Parathyroid adenoma (tissue), 2 donors: Measurements from ENCODE around the gene MSI2.
A peak's percentile ranks its signal among the peaks of the same experiment; 100 is the strongest.

Source experiments
- H2AFZ ChIP-seq: fragments of 300-600 bp; sonication (generic); one replicate; pipeline ENCODE4 v1.7.0; 2017; ENCODE audit warnings: antibody characterized with exemption, mild to moderate bottlenecking
- H3K27ac ChIP-seq: fragments of 300-600 bp; sonication (generic); one replicate; pipeline ENCODE4 v1.7.0; 2017
- H3K27me3 ChIP-seq: fragments of 300-600 bp; sonication (generic); one replicate; pipeline ENCODE4 v1.7.0; 2017; ENCODE audit warnings: low read length; ENCODE audit not compliant: control insufficient read depth, insufficient read depth
- H3K36me3 ChIP-seq: fragments of 300-600 bp; sonication (generic); one replicate; pipeline ENCODE4 v1.7.0; 2017; ENCODE audit warnings: low read length; ENCODE audit not compliant: control insufficient read depth, insufficient read depth
- H3K4me1 ChIP-seq: fragments of 300-600 bp; sonication (generic); one replicate; pipeline ENCODE4 v1.7.0; 2017; ENCODE audit warnings: control low read depth
- H3K4me2 ChIP-seq: fragments of 300-600 bp; sonication (generic); one replicate; pipeline ENCODE4 v1.7.0; 2017; ENCODE audit warnings: low read length
- H3K4me3 ChIP-seq: fragments of 300-600 bp; sonication (generic); one replicate; pipeline ENCODE4 v1.7.0; 2017; ENCODE audit warnings: low read depth, low read length
- H3K79me2 ChIP-seq: fragments of 300-600 bp; sonication (generic); one replicate; pipeline ENCODE4 v1.7.0; 2017; ENCODE audit warnings: control low read depth
- H3K9ac ChIP-seq: fragments of 300-600 bp; sonication (generic); one replicate; pipeline ENCODE4 v1.7.0; 2017; ENCODE audit warnings: mild to moderate bottlenecking
- H3K9me3 ChIP-seq: fragments of 300-600 bp; sonication (generic); one replicate; pipeline ENCODE4 v1.7.0; 2017; ENCODE audit warnings: low read length; ENCODE audit not compliant: control insufficient read depth
- CTCF ChIP-seq: fragments of 300-600 bp; sonication (generic); IDR thresholded peaks from one replicate; pipeline ENCODE4 v1.7.0; 2017; ENCODE audit warnings: antibody characterized with exemption, mild to moderate bottlenecking
- donor health status: primary hyperparathyroidism.

Gene MSI2

DNA sequence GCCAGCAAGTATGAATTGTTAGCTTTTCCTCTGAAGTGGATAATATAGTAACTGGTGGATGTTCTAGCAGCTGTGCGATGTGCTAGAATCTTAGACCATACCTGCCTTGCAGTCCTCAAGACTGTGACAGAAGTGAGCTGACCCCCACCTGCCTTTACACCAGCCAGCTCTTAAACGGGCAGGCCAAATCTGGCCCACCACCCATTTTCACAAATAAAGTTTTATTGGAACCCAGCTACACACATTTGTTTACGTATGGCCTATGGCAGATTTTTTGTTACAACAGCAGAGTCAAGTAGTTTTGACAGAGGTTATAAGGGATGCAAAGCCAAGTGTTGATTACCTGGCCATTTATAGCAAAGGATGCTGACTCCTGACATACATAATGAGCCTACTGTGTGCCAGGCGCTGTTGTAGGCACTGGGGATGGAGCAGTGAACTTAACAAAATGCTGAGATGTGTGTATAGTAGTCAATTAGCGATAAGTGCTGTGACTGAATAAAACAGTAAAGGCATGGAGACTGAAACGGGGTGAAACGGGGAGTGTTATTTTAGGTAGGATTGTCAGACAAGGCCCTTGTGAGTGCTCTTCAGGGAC is 79.0 kb downstream of the MSI2 start:
- Histone ChIP-seq H3K4me3 (no peak overlapping the region), H3K9ac (no peak overlapping the region), H3K27me3 (no peaks in the 10 kb centered on the region), H3K4me2 (no peak overlapping the region), H2AFZ (no peak overlapping the region), H3K36me3 (no peaks in the 10 kb centered on the region), H3K4me1 (peaks cover 17% of the 10 kb centered on the region), H3K79me2 (peaks cover 88% of the 10 kb centered on the region), H3K27ac (no peak overlapping the region), H3K9me3 (no peaks in the 10 kb centered on the region)
- no peak for TF ChIP-seq CTCF

DNA sequence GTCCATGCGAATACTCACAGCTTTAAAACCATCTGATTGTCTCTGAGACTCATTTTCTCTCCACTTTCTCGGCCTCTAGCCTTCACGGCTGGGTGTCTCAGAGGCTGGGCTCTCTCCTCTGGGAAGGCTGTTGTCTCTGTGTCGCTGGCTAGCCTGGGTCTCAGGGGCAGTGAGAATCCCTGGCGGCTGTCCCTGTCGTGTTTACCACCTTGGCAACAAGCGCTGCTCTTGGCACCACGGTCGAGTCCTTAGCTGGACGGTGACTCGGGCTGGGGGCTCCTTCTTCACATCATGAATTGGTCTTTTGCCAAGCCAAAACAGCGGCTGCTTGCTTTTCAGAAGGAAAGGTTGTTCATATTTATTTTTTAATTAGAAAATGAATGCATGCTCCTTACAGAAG is 81.1 kb downstream of the MSI2 start:
- Histone ChIP-seq H3K79me2 (peaks cover 68% of the 10 kb centered on the region), H3K4me2 (no peak overlapping the region), H3K9ac (no peak overlapping the region), H3K27ac (no peak overlapping the region), H3K9me3 (no peaks in the 10 kb centered on the region), H3K36me3 (no peaks in the 10 kb centered on the region), H3K4me1 (peaks cover 32% of the 10 kb centered on the region), H3K4me3 (no peak overlapping the region), H2AFZ (no peak overlapping the region), H3K27me3 (no peaks in the 10 kb centered on the region)
- no peak for TF ChIP-seq CTCF

GRCh38 chr17:57338257-57338914 is 82.1 kb downstream of the MSI2 start:
- TF ChIP-seq CTCF: no peak
- Histone ChIP-seq H3K9ac (no peak overlapping the region), H3K79me2 (peaks cover 60% of the 10 kb centered on the region), H3K9me3 (no peaks in the 10 kb centered on the region), H3K27ac (no peak overlapping the region), H3K36me3 (no peaks in the 10 kb centered on the region), H3K4me2 (no peak overlapping the region), H2AFZ (no peak overlapping the region), H3K4me1 (peaks cover 42% of the 10 kb centered on the region), H3K27me3 (no peaks in the 10 kb centered on the region), H3K4me3 (no peak overlapping the region)

DNA sequence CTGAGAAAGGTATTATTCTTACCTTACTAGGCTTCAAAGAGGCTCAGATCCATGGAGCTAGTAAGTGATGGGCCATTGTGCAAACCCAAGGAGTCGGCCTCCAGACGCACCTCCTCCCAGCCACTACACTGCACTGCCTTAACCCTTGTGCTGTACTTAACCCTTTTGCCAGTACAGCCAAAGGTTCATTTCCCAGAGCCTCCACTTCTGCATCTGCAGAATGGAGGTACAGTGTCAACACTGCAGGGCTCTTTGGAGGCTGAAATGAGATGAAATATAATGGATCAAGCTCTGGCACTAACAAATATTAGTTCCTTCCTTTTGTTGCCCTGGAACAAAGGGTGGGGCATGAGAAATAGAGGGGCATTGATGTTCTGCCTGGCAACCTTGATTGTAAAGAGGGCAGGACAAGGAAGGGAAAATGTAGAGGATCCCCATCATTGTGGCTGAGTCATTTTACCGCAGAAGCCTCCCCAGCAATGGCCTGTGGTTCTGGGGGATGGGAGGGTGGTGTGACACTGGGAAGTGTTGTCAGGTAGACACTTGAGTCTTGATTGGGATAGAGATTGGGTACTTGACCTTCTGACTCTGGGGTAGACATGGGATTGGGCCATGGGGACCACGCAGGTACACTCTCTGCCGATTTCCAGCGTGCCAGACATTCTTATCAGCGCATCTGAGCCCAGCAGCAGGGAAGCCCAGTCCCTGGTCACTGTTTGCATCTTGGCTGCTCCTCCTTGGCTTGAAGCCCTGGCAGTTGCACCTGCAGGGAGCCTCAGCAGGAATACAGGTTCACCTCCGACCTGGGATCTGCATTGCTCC is 84.0 kb downstream of the MSI2 start:
- Histone ChIP-seq H3K4me2 (peak overlapping the region; percentile 6), H3K4me3 (no peak overlapping the region), H3K9ac (no peak overlapping the region), H3K27me3 (no peaks in the 10 kb centered on the region), H3K36me3 (no peaks in the 10 kb centered on the region), H3K4me1 (peaks cover 55% of the 10 kb centered on the region), H3K79me2 (peaks cover 58% of the 10 kb centered on the region), H2AFZ (no peak overlapping the region), H3K9me3 (no peaks in the 10 kb centered on the region), H3K27ac (peak overlapping the region; percentile 25)
- no peak for TF ChIP-seq CTCF
